GM23338 (cell line): ENCODE measurements around the gene ATG9B. TPM values are rescaled to one million over a fixed set of nuclear protein-coding genes. Genes with fewer than 3 reads are reported as not detected.

Source experiments
- ATAC-seq: fragments of 200-7000 bp; cut with Tn5 transposase; 3 replicates; pipeline ENCODE4 v1.9.1; 2020
- DNase-seq: peaks from one replicate; pipeline ENCODE4 v3.0.0-alpha.2; 2015; ENCODE audit warnings: low spot score
- H2AFZ ChIP-seq: fragments of 200-600 bp; sonication (generic); 2 replicates; pipeline ENCODE4 v1.8.0; 2016; ENCODE audit warnings: antibody characterized with exemption, mild to moderate bottlenecking, moderate library complexity
- H3F3A ChIP-seq: fragments of 200-600 bp; sonication (generic); replicated peaks from 2 replicates; pipeline ENCODE4 v1.8.0; 2017; ENCODE audit warnings: antibody characterized with exemption, mixed run types, low read depth
- H3K27ac ChIP-seq: fragments of 200-600 bp; sonication (generic); 2 replicates; pipeline ENCODE4 v1.6.1; 2016; ENCODE audit warnings: low read depth
- H3K27me3 ChIP-seq: fragments of 200-600 bp; sonication (generic); 2 replicates; pipeline ENCODE4 v1.8.0; 2016; ENCODE audit warnings: mild to moderate bottlenecking, mixed run types, moderate library complexity; ENCODE audit not compliant: insufficient read depth
- H3K36me3 ChIP-seq: fragments of 200-600 bp; sonication (generic); 2 replicates; pipeline ENCODE4 v1.8.0; 2016; ENCODE audit warnings: mild to moderate bottlenecking; ENCODE audit not compliant: insufficient read depth
- H3K4me1 ChIP-seq: fragments of 200-600 bp; sonication (generic); 2 replicates; pipeline ENCODE4 v1.8.0; 2016; ENCODE audit warnings: mild to moderate bottlenecking, moderate library complexity; ENCODE audit not compliant: insufficient read depth
- H3K4me2 ChIP-seq: fragments of 200-600 bp; sonication (generic); 2 replicates; pipeline ENCODE4 v1.7.1; 2017; ENCODE audit warnings: mixed run types
- H3K4me3 ChIP-seq: fragments of 200-600 bp; sonication (generic); 2 replicates; pipeline ENCODE4 v1.6.1; 2016; ENCODE audit warnings: mixed run types
- H3K79me2 ChIP-seq: fragments of 200-600 bp; sonication (generic); replicated peaks from 2 replicates; pipeline ENCODE4 v1.8.0; 2017; ENCODE audit warnings: mild to moderate bottlenecking; ENCODE audit not compliant: insufficient read depth
- H3K9me2 ChIP-seq: fragments of 200-600 bp; sonication (generic); 2 replicates; pipeline ENCODE4 v1.8.0; 2017; ENCODE audit not compliant: insufficient read depth
- H4K20me1 ChIP-seq: fragments of 200-600 bp; sonication (generic); replicated peaks from 2 replicates; pipeline ENCODE4 v1.8.0; 2017; ENCODE audit warnings: mild to moderate bottlenecking; ENCODE audit not compliant: insufficient read depth
- H3K27ac Mint-ChIP-seq: 2 replicates; pipeline ENCODE4 v1.8.0; 2020; ENCODE audit warnings: inconsistent platforms, mild to moderate bottlenecking, moderate library complexity, mixed read lengths
- H3K27me3 Mint-ChIP-seq: 3 replicates; pipeline ENCODE4 v1.8.0; 2022; ENCODE audit warnings: low read depth, mild to moderate bottlenecking, moderate library complexity, mixed read lengths, inconsistent platforms; ENCODE audit not compliant: insufficient read depth, poor library complexity
- H3K36me3 Mint-ChIP-seq: 3 replicates; pipeline ENCODE4 v1.8.0; 2021; ENCODE audit warnings: low read depth, mild to moderate bottlenecking, inconsistent platforms, moderate library complexity, mixed read lengths
- H3K4me1 Mint-ChIP-seq: 3 replicates; pipeline ENCODE4 v1.8.0; 2020; ENCODE audit warnings: mild to moderate bottlenecking, inconsistent platforms, mixed read lengths
- H3K4me3 Mint-ChIP-seq: 3 replicates; pipeline ENCODE4 v1.8.0; 2021; ENCODE audit warnings: moderate library complexity, mild to moderate bottlenecking, inconsistent platforms, mixed read lengths
- H3K9me3 Mint-ChIP-seq: 3 replicates; pipeline ENCODE4 v1.8.0; 2020; ENCODE audit warnings: moderate library complexity, mild to moderate bottlenecking, inconsistent platforms, mixed read lengths
- EZH2phosphoT487 ChIP-seq: fragments of 200-600 bp; sonication (generic); IDR thresholded peaks from one replicate; pipeline ENCODE4 v1.8.1; 2018; ENCODE audit warnings: antibody characterized with exemption; ENCODE audit not compliant: unreplicated experiment
- JUNB ChIP-seq: IDR thresholded peaks from one replicate; pipeline ENCODE4 v1.6.1; 2016; ENCODE audit warnings: antibody characterized with exemption; ENCODE audit not compliant: unreplicated experiment
- NANOG ChIP-seq: IDR thresholded peaks from 2 replicates; pipeline ENCODE4 v1.6.1; 2016; ENCODE audit warnings: antibody characterized with exemption, borderline replicate concordance
- REST ChIP-seq: IDR thresholded peaks from one replicate; pipeline ENCODE4 v1.6.1; 2018; ENCODE audit warnings: antibody characterized with exemption; ENCODE audit not compliant: unreplicated experiment
- ZNF114 ChIP-seq: fragments of 250-450 bp; sonication (Bioruptor Pico); IDR thresholded peaks from 2 replicates; pipeline ENCODE4 v1.5.0; 2020; ENCODE audit warnings: mild to moderate bottlenecking, moderate library complexity
- ZNF331 ChIP-seq: fragments of 250-450 bp; sonication (Bioruptor Pico); IDR thresholded peaks from 2 replicates; pipeline ENCODE4 v1.5.0; 2020; ENCODE audit warnings: low read depth, mild to moderate bottlenecking, moderate library complexity
- polyA plus RNA-seq: library from polyadenylated mRNA; unstranded; fragments of >200 nt; fragmentation: Nextera tagmentation; extraction: Ambion mirVana; gene quantifications from 2 replicates; pipeline ENCODE4 v1.2.1, GENCODE V29; 2016
- total RNA-seq: library from RNA; depleted of rRNA; stranded (reverse); fragments of >200 nt; shearing (Covaris generic); gene quantifications from 2 replicates; pipeline ENCODE4 v1.2.3, GENCODE V29; 2014
- TF ChIP-seq, protein P1 (sequence below), 2 experiments: fragments of 200-600 bp in 1 of 2; sonication (generic) in 1 of 2; conservative IDR thresholded peaks; 2 replicates each; pipeline versions ENCODE4 v1.5.1 to v1.6.1; 2016 to 2017; ENCODE audit warnings: antibody characterized with exemption in 2 of 2, low read depth in 2 of 2, mild to moderate bottlenecking in 2 of 2, moderate library complexity in 1 of 2

ATG9B gene
- total and polyA plus RNA-seq, 2 experiments from 2014 or later = 1.2 to 3.4 TPM

GRCh38 chr7:150997075-150997511, 27.2 kb downstream of the ATG9B start (continued):
- no peak for TF ChIP-seq JUNB
- TF ChIP-seq, protein P1, sequence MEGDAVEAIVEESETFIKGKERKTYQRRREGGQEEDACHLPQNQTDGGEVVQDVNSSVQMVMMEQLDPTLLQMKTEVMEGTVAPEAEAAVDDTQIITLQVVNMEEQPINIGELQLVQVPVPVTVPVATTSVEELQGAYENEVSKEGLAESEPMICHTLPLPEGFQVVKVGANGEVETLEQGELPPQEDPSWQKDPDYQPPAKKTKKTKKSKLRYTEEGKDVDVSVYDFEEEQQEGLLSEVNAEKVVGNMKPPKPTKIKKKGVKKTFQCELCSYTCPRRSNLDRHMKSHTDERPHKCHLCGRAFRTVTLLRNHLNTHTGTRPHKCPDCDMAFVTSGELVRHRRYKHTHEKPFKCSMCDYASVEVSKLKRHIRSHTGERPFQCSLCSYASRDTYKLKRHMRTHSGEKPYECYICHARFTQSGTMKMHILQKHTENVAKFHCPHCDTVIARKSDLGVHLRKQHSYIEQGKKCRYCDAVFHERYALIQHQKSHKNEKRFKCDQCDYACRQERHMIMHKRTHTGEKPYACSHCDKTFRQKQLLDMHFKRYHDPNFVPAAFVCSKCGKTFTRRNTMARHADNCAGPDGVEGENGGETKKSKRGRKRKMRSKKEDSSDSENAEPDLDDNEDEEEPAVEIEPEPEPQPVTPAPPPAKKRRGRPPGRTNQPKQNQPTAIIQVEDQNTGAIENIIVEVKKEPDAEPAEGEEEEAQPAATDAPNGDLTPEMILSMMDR (conservative IDR thresholded peaks at IDR 0.05; ENCODE audit: low read depth in 2 of 2) = no peak

DNA sequence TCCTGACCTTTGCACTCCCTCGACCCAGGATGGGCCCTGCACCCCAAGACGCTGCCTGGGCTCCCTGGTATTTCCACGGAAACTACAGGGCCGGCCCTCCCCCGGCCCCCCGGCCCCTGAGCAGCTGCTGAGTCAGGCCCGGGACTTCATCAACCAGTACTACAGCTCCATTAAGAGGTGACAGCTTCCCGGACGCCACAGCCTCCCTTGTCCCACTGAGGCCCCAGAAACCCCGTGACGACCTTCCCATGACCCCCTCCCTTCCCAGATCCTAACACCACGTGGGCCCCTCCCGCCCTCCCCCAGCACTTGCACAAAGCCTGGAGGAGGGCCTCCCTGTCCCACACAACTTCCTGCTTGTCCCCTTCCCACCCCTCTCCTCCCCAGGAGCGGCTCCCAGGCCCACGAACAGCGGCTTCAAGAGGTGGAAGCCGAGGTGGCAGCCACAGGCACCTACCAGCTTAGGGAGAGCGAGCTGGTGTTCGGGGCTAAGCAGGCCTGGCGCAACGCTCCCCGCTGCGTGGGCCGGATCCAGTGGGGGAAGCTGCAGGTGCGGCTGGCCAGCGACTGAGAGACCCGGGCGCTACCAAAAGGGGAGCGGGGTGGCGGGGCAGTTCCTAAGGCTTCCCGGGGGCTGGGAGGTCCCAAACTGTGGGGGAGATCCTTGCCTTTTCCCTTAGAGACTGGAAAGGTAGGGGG, 27.8 kb downstream of the ATG9B start:
- no peak overlapping the region for H3K27ac ChIP-seq
- Mint-ChIP-seq H3K4me1 (peaks cover 15% of the 10 kb centered on the region), H3K9me3 (peaks cover 3% of the 10 kb centered on the region; the same call in 2 of the 3 replicates), H3K36me3 (peaks cover 3% of the 10 kb centered on the region), H3K27me3 (peaks cover 11% of the 10 kb centered on the region), H3K27ac (no peak overlapping the region), H3K4me3 (no peak overlapping the region)
- H3F3A ChIP-seq = no peaks in the 10 kb centered on the region
- ATAC-seq (peak; percentile 13), DNase-seq (peak; percentile 49)
- H3K4me3 ChIP-seq = no peak overlapping the region
- H4K20me1 ChIP-seq = no peaks in the 10 kb centered on the region
- H3K79me2 ChIP-seq = no peaks in the 10 kb centered on the region
- no peaks in the 10 kb centered on the region for H3K36me3 ChIP-seq
- peaks cover 8% of the 10 kb centered on the region; the same call in 1 of the 2 replicates for H3K4me1 ChIP-seq
- peak overlapping the region; percentile 14; the same call in 1 of the 2 replicates for H3K4me2 ChIP-seq
- TF ChIP-seq EZH2phosphoT487 (no peak), ZNF114 (CRISPR knock-in tag) (no peak), REST (no peak), NANOG (no peak), ZNF331 (no peak)
- H3K27me3 ChIP-seq = no peaks in the 10 kb centered on the region
- no peaks in the 10 kb centered on the region for H3K9me2 ChIP-seq
- H2AFZ ChIP-seq = peak overlapping the region; percentile 76; the same call in 1 of the 2 replicates
